Sigmoid colon (tissue), 7 donors: Measurements from ENCODE around the gene ANKAR. TPM values are rescaled to one million over a fixed set of nuclear protein-coding genes. Genes with fewer than 3 reads are reported as not detected.

Experiments
- DNase-seq: peaks from one replicate; pipeline ENCODE4 v3.0.0-alpha.2; 2019
- H3K27ac ChIP-seq, 4 donors: fragments of 200-600 bp; sonication (generic); one replicate each; pipeline ENCODE4 v1.5.1; 2016 to 2019; ENCODE audit warnings: mild to moderate bottlenecking in 1 of 4
- H3K27me3 ChIP-seq, 3 donors: fragments of 200-600 bp; sonication (generic); one replicate each; pipeline ENCODE4 v1.5.1; 2019; ENCODE audit warnings: mild to moderate bottlenecking in 1 of 3
- H3K36me3 ChIP-seq, 4 donors: fragments of 200-600 bp; sonication (generic); one replicate each; pipeline ENCODE4 v1.5.1; 2016 to 2019
- H3K4me1 ChIP-seq, 4 donors: fragments of 200-600 bp; sonication (generic); one replicate each; pipeline ENCODE4 v1.5.1; 2017 to 2019
- H3K4me3 ChIP-seq, 4 donors: fragments of 200-600 bp; sonication (generic); one replicate each; pipeline ENCODE4 v1.5.1; 2017 to 2019; ENCODE audit warnings: mild to moderate bottlenecking in 2 of 4, moderate library complexity in 1 of 4
- H3K9me3 ChIP-seq, 4 donors: fragments of 200-600 bp in 3 of 4; sonication (generic) in 3 of 4; one replicate each; pipeline versions ENCODE4 v1.5.1 to v1.6.1; 2013 to 2019
- EP300 ChIP-seq, 4 donors: sonication (generic); formaldehyde crosslinking; IDR thresholded peaks; one replicate each; pipeline ENCODE4 v1.6.1; 2017; ENCODE audit warnings: antibody characterized with exemption in 4 of 4
- POLR2A ChIP-seq, 2 donors: fragments of 450-650 bp; IDR thresholded peaks; one replicate each; pipeline ENCODE4 v1.6.1; 2016; ENCODE audit warnings: antibody characterized with exemption in 2 of 2, mild to moderate bottlenecking in 2 of 2, moderate library complexity in 2 of 2
- POLR2AphosphoS5 ChIP-seq, 4 donors: sonication (generic); formaldehyde crosslinking; IDR thresholded peaks; one replicate each; pipeline ENCODE4 v1.6.1; 2017; ENCODE audit warnings: antibody characterized with exemption in 4 of 4
- WGBS, 2 donors: extraction: QIAGEN DNeasy Blood & Tissue Kit; methylation state at CpG; one replicate each; pipeline ENCODE4 v1.1.7; 2013; 5-methylcytosine and 5-hydroxymethylcytosine counted together
- intact Hi-C: fragments of 100-400 bp; cut with DNase I; formaldehyde crosslinking; loops from one replicate; pipeline ENCODE4 v1.15.1; 2023
- polyA plus RNA-seq, 3 donors: library from polyadenylated mRNA; stranded (reverse); fragments of 200-250 nt; gene quantifications; one replicate each; pipeline ENCODE4 v1.2.3, GENCODE V29; 2013
- total RNA-seq, 4 donors: library from RNA; depleted of rRNA; stranded (reverse); fragments of >200 nt; gene quantifications; one replicate each; pipeline ENCODE4 v1.1.0, GENCODE V29; 2016
- TF ChIP-seq, protein P1 (sequence below), 4 experiments: fragments of 450-650 bp in 3 of 4; fragments of 200-600 bp in 1 of 4; IDR thresholded peaks; one replicate each; pipeline ENCODE4 v1.5.1; 2016 to 2019; ENCODE audit warnings: antibody characterized with exemption in 4 of 4, mild to moderate bottlenecking in 3 of 4, moderate library complexity in 2 of 4
- donor health status: healthy with polysubstance abuse.
- donor health status: Bipolar disorder and iron deficiency.
- donor health status: healthy.

Gene ANKAR
- total and polyA plus RNA-seq, 7 donors, result 2.1 to 27.7 (median 11.9) TPM

DNA sequence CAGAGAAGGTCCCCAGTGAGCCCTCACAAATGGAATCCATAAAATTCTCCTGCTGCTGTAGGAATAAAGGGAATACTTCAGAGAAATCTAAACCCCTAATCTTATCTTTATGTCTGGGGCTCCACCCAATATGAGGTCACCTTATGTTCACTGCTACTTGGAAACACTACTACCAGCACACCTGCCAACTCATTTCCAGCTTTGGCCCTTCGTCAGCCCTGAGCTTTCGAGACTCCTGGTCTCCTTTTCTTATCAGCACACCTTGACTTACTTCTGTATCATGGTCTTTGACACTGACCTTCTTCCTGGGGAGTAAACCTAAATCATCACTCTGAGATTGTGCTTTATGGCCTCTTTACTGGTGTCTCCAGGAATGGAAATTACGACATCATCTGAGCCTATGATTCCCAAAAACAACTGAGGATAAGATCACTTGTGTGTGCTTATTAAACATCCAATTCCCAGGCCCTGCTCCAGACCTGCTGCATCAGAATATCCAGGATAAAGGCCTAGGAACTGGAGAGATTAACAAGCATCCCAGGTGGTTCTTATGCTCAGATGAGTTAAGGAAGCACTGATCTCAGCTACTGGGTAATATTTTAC, 35.4 kb upstream of the ANKAR start:
- DNase-seq, result no peak
- no peak overlapping the region for H3K4me3 ChIP-seq
- H3K27ac ChIP-seq, result no peak overlapping the region
- H3K36me3 ChIP-seq, result no peaks in the 10 kb centered on the region
- 11 to 45% methylated on average over 3 of the region's 3 CpGs for WGBS, 2 donors
- H3K27me3 ChIP-seq, result no peaks in the 10 kb centered on the region
- no peak for TF ChIP-seq POLR2AphosphoS5 (IDR thresholded peaks at IDR 0.05)
- no peak for TF ChIP-seq POLR2A (IDR thresholded peaks at IDR 0.05)
- TF ChIP-seq EP300 (IDR thresholded peaks at IDR 0.05), result no peak
- H3K9me3 ChIP-seq, result no peaks in the 10 kb centered on the region
- intact Hi-C loops, result no loop called here
- no peaks in the 10 kb centered on the region for H3K4me1 ChIP-seq

DNA sequence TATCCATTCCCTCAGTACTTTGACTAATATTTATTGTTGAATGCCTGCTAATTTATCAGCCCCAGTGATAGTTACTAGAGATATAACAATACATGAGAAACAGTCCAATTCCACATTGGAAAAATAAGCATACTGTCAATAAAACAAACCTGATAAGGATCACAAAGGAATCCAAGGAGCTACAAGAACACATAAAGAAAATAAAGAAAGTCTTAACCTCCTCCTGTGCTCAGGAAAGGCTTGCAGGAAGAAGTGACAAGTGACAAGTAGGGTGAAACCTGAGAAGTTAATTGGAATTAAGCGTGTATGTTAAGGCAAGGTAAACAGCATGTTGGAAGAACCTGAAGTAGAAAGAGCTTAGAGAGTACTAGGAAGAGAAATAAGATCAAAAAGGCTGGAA, 33.5 kb upstream of the ANKAR start:
- WGBS, 2 donors, result 45 to 65% methylated on average over 1 of the region's 1 CpG
- no peak for DNase-seq
- H3K36me3 ChIP-seq, result no peaks in the 10 kb centered on the region
- H3K27me3 ChIP-seq, result no peaks in the 10 kb centered on the region
- no peaks in the 10 kb centered on the region for H3K4me1 ChIP-seq
- H3K9me3 ChIP-seq, result no peaks in the 10 kb centered on the region
- H3K27ac ChIP-seq, result no peak overlapping the region
- TF ChIP-seq, protein P1, sequence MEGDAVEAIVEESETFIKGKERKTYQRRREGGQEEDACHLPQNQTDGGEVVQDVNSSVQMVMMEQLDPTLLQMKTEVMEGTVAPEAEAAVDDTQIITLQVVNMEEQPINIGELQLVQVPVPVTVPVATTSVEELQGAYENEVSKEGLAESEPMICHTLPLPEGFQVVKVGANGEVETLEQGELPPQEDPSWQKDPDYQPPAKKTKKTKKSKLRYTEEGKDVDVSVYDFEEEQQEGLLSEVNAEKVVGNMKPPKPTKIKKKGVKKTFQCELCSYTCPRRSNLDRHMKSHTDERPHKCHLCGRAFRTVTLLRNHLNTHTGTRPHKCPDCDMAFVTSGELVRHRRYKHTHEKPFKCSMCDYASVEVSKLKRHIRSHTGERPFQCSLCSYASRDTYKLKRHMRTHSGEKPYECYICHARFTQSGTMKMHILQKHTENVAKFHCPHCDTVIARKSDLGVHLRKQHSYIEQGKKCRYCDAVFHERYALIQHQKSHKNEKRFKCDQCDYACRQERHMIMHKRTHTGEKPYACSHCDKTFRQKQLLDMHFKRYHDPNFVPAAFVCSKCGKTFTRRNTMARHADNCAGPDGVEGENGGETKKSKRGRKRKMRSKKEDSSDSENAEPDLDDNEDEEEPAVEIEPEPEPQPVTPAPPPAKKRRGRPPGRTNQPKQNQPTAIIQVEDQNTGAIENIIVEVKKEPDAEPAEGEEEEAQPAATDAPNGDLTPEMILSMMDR (IDR thresholded peaks at IDR 0.05), result no peak
- TF ChIP-seq EP300 (IDR thresholded peaks at IDR 0.05) (no peak), POLR2AphosphoS5 (IDR thresholded peaks at IDR 0.05) (no peak), POLR2A (IDR thresholded peaks at IDR 0.05) (no peak)
- no peak overlapping the region for H3K4me3 ChIP-seq
- intact Hi-C loops, result no loop called here

DNA sequence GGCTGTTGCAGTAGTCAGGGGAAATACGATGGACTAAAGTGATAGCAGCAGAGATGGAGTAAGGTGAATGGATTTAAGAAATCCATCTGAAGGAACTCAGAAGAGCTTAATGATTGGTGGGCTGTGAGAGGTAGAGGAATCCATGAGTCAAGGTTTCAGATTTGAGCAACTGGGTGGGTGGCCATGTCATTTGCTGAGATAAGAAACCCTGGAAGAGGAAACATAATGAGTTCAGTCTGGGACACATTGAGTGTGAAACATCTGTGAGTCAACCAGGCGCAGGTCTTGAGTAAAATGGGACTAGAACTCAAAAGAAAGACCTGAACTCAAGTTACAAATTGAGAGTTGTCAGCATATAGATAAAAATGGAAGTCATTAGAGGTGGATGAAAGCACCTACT, 32.9 kb upstream of the ANKAR start:
- 92 to 95% methylated on average over 2 of the region's 2 CpGs for WGBS, 2 donors
- intact Hi-C loops, result no loop called here
- H3K36me3 ChIP-seq, result no peaks in the 10 kb centered on the region
- no peak overlapping the region for H3K27ac ChIP-seq
- no peaks in the 10 kb centered on the region for H3K9me3 ChIP-seq
- no peaks in the 10 kb centered on the region for H3K4me1 ChIP-seq
- TF ChIP-seq POLR2AphosphoS5 (IDR thresholded peaks at IDR 0.05) (no peak), POLR2A (IDR thresholded peaks at IDR 0.05) (no peak), EP300 (IDR thresholded peaks at IDR 0.05) (no peak)
- TF ChIP-seq, protein P1 (IDR thresholded peaks at IDR 0.05), result no peak
- no peak for DNase-seq
- no peak overlapping the region for H3K4me3 ChIP-seq
- H3K27me3 ChIP-seq, result no peaks in the 10 kb centered on the region

DNA sequence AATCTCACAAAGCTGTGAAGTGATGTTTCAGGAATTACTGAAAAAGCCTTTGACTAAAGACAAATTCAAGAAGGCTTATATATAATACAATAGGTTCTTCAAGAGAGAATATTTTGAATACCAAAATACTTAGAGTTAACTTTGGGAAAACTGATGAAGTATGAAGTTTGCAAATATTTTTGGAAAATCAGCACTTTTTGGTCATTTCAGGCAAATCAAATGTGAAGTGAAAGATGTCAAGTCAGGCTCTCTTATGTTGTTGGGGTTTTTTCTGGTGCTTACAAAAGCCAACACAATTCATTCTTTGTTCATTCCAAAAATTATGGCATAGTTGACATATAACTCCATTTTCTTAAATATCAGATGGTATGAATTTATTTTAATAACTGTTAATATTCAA, 27.9 kb upstream of the ANKAR start:
- no peaks in the 10 kb centered on the region for H3K36me3 ChIP-seq
- intact Hi-C loops, result no loop called here
- H3K4me1 ChIP-seq, result no peaks in the 10 kb centered on the region
- no peaks in the 10 kb centered on the region for H3K9me3 ChIP-seq
- no peaks in the 10 kb centered on the region for H3K27me3 ChIP-seq
- TF ChIP-seq EP300 (IDR thresholded peaks at IDR 0.05) (no peak), POLR2AphosphoS5 (IDR thresholded peaks at IDR 0.05) (no peak), POLR2A (IDR thresholded peaks at IDR 0.05) (no peak)
- TF ChIP-seq, protein P1 (IDR thresholded peaks at IDR 0.05), result no peak
- H3K27ac ChIP-seq, result no peak overlapping the region
- DNase-seq, result no peak
- no peak overlapping the region for H3K4me3 ChIP-seq

DNA sequence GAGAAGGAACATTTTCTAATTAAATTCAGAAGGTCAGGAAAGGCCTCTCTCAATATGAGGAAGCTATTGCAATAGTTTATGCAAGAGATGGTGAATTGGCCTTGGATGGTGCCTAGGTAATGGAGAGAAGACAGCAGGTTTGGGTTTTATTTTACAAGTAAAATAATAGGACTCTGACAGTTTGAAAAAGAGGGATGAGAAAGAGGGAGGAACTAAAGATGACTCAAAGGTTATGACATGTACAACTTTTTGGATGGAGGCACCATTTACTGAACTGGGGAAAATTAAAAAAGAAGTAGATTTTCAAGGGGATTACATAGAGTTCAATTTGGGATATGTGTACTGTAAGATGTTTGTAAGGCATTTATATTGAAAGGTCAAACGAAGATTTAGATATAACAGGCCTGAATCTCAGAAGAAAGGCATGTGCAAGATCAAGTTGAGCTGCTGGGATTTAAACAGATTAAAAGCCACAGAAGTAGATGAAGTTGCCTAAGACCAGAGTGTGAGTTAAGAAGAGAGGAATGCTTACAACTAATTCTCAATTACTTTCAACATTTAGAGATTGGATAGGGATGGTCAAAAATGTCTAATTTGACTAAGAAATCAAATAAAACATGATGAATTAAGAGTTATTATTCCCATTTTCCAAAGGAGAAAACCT, 25.5 kb upstream of the ANKAR start:
- TF ChIP-seq, protein P1 (IDR thresholded peaks at IDR 0.05), result no peak
- no peak for TF ChIP-seq EP300 (IDR thresholded peaks at IDR 0.05)
- no peak for TF ChIP-seq POLR2AphosphoS5 (IDR thresholded peaks at IDR 0.05)
- TF ChIP-seq POLR2A (IDR thresholded peaks at IDR 0.05), result no peak
- DNase-seq, result no peak
- intact Hi-C loops, result no loop called here
- H3K9me3 ChIP-seq, result no peaks in the 10 kb centered on the region
- no peaks in the 10 kb centered on the region for H3K36me3 ChIP-seq
- WGBS, 2 donors, result 78 to 79% methylated on average over 1 of the region's 1 CpG
- H3K27me3 ChIP-seq, result no peaks in the 10 kb centered on the region
- no peaks in the 10 kb centered on the region for H3K4me1 ChIP-seq
- H3K27ac ChIP-seq, result no peak overlapping the region
- no peak overlapping the region for H3K4me3 ChIP-seq
